Neural progenitor cell (in vitro differentiated cells): ENCODE measurements around the gene FOXJ1.

Experiments used
- CTCF ChIP-seq: fragments of 200-600 bp; sonication (generic); IDR thresholded peaks from 2 replicates; pipeline ENCODE4 v1.5.1; 2017; ENCODE audit warnings: antibody characterized with exemption, mild to moderate bottlenecking
- EZH2 ChIP-seq: fragments of 200-600 bp; sonication (generic); IDR thresholded peaks from 2 replicates; pipeline ENCODE4 v1.6.1; 2017; ENCODE audit warnings: antibody characterized with exemption, mild to moderate bottlenecking, moderate library complexity
- EZH2phosphoT487 ChIP-seq: fragments of 200-600 bp; sonication (generic); IDR thresholded peaks from 2 replicates; pipeline ENCODE4 v1.6.1; 2017; ENCODE audit warnings: antibody characterized with exemption

- TF ChIP-seq CTCF (no peak), EZH2 (no peak), EZH2phosphoT487 (no peak)
These were observed 25.8 kb downstream of the FOXJ1 start for GRCh38 chr17:76115138-76115754.
